Activated CD4-positive, alpha-beta T cell treated with anti-CD3 and anti-CD28 coated beads for 1 hour (primary cell): Measurements from ENCODE around the gene GRID1.

Experiments used
- DNase-seq: peaks from one replicate; pipeline ENCODE4 v3.0.0-alpha.2; 2020

GRID1 gene

DNA sequence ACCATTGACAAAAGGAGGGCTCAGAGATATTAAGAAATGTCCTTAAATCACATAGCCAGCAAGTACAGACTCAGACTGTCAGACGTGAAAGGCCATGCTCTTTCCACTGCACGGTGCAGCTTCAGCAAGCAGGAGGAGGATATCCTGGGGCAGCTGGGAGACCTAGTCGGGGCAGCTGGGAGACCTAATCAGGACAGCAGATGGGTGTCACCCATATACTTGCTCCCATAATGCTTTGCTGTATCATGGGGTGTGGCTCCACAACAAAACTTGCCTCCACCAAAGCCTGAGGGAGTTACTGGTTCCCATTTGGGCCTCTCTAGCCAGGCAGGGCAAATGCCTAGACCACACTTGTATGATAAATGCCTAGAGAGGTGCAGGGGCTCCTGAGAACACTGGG is 55.4 kb downstream of the GRID1 start:
- DNase-seq = no peak

DNA sequence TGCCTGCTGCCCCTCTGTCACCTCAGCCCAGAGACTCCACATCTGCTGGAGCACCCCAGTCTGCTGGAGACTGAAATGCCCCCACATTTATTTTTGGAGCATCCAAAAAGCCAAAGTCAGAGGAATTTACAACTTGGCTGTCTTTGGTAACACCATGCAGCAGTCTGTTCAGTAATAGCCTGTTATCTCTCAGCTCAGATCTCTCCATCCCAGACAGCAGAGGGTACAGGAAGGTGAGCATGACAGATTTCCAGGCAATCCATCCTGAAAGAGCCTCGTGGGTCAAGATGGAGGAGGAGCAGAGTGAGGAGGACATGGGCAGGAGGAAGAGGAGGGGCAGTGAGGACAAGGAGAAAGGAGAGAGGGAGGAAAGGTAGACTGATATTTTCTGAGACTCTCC is 55.9 kb downstream of the GRID1 start:
- DNase-seq = no peak

DNA sequence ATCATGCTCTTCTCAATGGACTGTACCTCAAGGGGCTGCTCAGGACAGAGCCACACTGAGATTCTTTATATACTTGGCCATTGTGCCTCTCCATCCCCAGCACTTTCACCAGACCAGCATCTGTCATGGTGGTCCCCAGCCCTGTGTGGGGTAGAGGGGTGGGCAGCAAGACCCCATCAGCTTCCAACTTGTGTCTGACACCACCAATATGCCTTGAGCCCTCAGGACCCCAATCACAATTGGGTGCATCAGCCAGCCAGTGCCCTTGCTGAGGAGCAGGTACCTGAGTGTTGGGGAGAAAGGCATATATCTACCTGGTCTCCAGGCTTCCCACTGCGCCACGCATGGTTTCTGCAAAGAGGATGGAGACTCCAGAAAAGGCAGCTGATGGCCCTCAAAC is 56.3 kb downstream of the GRID1 start:
- no peak for DNase-seq

DNA sequence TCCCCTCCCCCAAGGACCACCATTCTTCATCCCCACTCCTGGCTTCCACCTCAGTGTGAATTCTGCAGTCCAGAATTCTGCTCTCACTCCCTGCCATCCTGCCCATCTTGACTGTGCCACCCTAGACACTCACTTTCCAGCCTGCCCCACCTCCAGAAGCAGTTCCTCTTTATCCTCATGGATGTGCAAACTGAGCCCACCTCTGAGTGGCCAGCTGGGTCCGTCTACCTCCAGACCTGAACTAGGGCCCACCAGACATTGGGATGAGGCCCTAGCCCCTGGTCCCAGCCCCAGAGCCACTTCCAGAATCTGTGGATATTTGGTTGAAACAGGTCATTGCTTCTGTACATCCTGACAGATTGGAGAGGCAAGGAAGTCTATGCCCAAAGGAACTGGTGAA is 58.5 kb downstream of the GRID1 start:
- no peak for DNase-seq

DNA sequence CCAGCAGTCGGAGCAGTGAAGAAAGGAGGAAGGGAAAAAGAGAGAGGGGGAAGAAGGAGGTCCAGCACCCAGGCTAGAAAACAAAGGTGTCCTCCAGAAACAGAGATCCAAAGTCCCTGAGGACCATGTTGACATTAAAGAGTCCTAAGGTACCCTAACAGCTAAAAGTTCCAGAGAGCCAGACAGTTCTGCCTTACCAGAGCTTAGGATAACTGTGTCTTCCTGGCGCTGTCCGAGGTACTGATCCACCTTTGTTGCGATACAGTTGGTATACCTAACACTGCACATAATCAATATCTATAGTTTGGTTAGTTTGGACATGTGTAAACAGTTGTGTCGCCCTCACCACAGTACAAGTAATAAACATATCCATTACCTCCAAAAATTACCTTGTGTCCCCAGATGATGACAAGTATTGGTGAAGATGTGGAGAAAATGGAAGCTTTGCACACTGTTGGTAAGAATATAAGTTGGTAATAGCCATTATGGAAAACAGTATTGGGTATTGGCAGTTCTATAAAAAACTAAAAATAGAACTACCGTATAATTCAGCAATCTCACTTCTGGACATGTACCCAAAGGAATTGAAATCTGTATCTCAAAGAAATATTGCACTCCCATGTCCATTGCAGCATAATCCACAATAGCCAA is 59.8 kb downstream of the GRID1 start:
- no peak for DNase-seq

DNA sequence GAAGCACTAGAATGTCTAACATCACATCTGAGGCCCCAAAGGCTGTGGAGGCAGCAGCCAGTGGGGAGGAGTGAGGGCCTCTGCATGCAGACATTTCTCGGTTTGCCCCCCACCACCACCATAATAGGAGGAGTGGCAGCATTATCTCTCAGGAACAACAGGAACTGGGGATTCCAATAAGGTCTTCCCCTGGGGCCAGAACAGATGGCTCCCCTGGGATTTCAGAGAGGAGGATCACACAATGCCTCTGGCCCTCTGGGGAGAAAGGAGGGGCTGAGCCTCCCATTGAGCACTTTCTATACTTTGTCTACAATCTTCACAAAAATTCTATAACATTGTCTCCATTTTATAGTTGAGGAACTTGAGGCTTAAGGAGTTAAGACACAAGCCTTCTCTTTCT is 61.1 kb downstream of the GRID1 start:
- DNase-seq = no peak

DNA sequence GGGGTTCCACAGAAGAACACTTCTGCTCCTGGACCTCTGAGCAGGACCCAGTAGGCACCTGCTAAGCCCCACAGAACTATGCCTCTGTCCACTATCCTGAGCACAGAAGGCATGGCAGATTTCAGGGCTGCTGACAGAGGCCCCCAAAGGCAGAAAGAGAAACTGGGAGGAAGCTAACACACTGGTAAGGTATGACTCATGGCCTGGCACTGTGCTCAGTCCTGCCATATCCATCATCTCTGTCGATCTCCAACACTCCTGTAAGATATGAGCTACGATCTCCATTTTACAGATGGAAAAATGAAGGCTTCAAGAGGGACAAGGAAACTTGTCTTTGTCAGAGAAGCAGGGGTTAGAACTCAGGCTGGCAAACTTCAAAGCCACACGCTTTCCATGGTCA is 62.2 kb downstream of the GRID1 start:
- no peak for DNase-seq

DNA sequence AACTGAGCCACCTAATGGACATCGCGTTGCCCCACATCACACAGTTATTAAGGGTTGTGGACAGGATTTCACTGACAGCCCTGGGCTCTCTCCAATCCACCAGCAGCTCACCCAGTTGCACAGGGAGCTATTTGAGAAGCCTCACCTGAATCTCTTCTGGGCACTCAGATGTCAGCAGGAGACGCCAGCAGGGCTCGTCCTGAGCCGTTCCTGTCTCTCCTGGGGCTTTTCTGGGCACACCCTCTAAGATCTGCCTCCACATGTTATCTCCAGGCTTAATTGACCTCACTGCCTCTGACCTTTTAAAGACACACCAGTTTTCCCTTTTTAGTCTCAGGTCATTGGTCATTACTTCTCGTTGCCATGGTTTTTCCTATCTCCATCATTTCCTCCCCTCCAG is 63.0 kb downstream of the GRID1 start:
- no peak for DNase-seq

DNA sequence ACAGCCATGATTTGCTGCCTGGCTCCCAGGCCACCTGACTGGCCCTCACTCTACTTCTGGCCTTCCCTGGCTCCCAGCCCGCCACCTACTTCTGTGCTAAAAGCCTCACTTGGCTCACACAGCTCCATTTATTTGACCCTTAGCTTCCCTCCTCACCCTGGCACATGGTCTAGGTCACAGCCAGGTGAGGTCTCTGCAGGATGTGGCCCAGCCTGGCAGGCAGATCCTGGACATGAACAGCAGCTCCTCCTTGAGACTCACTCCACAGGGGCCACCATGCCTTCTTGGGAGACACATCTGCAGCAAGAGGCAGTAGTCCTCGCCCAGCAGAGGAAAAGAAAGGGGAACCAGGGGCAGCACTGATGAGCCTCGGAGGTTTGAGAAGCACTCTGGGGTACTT is 64.6 kb downstream of the GRID1 start:
- DNase-seq = no peak

DNA sequence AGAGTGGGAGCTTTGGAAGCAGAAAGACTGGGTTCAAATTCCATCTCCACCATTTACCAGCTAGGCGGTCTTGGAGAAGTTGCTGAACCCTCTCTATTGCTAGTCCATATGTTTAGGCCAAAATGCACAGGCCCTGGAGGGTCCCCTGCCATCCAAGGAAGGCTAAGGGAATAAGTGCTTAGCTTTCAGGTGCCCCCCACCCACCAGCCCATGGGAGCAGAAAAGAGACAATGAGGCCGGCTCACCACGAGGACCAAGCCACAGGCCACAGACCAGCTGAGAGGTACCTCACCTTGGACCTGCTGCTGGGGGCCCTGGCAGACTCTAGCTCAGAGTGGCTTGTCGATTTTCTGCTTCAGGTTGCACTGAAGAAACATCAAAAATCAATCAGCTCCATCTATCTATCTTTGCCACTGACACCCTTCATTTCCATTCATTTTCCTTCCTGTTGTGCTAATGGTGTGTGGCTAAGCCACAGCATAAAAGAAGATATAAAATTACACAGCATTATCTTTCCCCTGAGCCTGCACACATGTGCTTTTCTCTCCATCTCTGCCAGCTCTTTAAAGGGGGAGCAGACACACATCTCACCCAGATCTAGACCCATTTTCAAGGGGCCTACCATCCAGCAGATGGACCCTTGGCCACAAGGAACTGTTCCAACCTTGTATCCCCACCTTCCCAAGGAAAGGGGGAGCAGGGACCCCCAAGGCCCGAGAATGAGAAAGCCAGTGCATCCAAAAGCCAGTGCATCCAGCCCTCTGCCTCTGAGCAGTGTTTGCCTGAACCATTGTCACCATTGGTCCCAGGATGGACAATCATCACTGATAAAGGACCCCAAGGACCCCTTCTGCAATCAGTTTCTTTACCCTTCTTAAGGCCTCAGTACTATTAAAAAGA is 65.4 kb downstream of the GRID1 start:
- no peak for DNase-seq

DNA sequence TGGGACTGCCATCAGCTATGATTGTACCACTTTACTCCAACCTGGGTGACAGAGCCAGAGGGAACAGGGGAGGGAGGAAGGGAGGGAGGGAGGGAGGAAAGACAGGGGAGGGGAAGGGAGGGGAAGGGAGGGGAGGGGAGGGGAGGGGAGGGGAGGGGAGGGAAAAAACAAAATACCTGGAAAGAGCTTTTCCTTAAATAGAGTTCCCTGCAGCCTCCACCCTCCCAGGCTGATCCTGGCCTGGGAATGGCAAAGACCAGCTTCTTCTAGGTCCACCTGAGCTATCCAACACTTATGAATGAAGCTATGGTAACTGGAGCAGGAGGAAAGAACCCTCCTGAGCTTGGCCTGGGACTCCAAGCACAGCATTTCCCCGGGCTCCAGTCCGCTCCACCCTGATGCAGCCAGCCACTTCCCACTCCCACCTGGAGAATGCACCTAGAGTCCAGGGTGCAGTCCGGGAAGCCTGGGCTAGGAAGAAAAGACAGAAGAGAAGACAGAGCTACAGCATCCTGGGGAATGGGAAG is 66.1 kb downstream of the GRID1 start:
- no peak for DNase-seq

DNA sequence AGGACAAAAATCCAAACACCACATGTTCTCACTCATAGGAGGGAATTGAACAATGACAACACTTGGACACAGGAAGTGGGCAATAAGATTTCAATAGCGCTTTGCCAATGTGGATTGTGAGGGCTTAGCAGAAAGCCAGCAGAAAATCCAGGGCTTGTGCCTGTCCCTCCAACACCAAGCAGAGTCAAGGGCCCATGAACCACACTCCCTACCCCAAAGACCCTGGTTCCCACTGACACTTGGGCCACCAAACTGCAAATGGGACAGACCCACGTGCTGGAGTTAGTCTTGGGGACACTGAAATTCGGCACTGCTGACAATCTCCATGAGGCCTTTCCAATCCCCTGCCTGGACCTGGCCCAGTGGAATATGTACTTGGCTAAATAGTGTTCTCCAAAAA is 67.0 kb downstream of the GRID1 start:
- no peak for DNase-seq

DNA sequence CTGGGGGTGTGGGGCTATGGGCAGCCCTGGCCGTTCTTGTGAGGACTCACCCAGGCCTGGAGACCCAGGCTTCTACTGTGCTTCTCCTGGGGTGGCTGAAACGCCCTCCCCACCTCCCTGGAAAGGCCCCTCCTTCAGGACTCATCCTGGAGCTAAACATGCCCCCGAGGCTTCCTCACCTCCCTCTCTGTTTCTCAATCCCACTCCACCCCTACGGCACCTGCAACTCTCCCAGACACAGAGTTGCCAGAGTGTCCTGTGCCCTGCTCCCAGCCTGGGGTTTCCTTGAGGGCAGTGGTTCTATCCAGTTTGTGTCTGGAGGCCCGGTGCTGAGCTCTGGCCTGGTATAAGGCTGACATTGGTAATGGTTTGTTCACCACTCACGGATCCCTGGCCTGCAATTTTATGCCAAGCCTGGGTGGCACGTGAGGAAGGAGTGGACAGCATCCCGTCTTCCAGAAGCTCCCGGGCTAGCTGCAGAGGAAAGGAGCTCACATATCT is 68.0 kb downstream of the GRID1 start:
- no peak for DNase-seq

DNA sequence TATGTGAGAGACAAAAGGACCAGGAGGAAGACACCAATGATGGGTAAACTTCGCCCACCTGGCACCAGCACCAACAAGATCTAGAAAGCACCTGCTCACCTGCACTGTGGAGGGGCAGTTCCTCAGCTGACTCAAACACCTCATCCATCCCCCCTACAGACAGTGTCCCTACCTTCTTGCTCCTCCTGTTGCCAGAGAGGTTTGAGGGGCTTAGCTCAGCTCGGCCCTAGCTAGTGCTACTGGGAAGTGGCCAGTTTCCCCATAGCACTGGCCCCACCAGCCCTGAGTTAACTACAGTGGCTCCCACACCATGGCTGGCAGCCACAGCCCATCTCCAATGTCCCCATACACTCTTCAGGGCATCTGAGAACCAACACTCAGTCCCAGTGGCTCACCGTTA is 70.8 kb downstream of the GRID1 start:
- DNase-seq = no peak

DNA sequence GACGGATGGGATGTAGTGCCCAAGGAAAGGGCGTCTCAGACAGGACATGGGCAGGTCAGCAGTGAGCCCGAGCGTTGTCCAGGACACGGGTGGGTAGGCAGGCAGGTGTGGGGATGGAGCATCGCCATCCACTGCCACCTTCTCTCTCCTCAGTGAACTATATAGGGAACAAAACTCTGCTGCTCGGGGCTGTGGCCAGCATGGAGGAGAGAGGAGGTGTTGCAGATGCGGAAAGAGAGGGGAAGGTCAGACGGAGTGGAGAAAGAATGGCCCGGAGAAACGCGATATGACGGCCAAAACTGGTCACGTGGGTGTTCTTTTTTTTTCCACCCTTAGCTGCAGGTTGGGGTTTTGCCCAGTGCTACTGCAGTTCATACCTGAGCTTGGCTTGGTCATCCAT is 71.2 kb downstream of the GRID1 start:
- no peak for DNase-seq

DNA sequence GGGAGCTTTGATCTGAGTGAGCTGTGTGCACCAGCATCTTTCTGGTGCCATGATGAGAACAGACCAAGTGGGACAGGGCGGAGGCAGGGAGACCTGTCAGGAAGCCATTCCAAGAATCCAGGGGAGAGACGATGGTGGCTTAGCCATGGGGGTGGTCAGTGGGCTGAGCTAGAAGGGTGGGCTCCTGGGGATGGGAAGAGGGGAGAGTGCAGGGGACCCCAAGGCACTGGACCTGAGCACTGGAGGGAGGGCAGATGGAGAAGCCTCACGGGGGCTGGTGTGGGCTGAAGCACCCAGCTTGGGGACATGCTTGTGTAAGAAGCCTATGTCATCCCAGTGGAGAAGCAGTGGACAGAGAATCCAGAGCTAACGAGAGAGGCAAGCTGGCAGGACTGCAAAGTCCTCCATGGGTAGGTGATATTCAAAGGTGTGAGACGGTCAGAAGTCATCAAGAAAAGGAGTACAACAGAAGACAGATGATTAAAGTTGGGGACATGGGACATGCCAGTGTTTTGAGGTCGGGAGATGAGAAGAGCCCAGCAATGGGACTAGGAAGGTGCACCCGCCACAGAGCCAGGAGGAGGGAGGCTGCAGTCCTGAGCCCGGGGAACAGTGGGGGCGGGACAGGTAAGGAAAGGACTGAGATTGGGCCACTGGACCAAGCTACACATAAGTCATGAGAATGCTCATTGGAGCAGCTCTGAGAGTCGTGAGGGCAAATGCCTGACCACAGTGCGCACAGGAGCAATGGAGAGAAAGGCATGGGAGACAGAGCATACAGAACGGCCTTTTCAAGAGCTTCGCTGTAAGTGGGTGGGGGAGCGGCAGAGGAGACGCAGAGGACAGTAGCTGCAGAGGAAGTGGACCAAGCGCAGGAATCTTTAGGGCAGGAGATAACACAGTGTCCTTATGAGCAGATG is 72.0 kb downstream of the GRID1 start:
- peak; percentile 0 for DNase-seq

DNA sequence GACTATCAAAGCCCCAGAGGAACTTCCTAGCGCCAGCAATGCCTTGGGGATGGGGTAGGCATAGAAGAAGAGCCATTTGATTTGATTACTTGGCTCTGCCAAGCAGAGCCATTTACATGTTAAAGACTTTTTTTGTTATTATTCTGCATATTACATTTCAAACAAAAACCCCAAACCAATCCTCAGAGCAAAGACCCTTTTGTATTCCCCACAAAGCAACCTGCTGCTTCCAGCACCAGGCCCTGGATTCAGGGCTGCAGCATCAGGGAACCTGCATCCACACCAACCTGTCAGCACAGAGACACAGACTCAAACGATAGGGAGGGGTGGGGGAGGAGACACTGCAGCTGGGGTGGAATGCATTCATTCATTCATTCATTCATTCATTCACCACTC is 73.2 kb downstream of the GRID1 start:
- DNase-seq = no peak

DNA sequence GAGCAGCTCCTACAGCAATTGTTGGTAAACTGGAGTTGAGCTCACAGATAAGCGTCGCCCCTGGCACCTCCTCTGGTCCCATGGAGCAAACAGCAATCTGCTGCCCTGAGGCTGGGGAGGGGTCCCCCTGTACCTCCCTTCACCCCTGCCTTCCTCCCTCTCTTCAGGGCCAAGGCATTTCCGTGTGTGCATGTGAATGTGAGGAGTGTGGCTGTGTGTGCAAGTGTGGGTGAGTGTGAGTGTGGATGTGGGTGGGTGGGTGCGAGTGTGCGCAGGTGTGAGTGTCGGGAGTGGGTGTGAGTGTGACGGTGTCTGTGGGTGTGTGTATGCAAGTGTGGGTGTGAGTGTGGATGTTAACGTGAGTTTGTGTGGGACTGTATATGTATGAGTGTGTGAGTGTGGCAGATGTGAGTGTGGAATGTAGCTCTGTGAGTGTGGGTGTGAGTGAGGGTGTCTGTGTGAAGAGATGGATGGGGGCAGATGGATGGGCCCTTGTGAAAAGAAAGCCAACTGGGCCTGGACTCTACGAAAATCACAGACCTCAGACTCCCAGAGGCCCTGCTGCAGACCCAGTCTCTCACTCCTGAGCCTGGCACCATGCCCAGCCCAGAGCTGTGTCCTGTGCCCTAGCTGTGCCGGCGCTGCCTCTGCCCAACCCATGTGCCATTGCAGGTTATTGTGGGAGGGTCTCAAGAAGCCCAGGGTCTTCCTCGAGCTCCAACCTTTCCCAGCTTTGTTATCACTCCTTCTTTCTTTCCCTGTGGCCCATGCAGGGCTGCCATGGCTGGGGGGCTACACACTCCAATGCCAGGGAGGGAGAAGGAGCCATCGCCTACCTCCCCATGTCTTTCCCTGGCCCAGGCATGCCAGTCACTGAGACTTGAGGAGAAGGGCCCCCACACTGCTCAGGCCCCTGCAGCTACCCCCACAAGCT is 73.9 kb downstream of the GRID1 start:
- no peak for DNase-seq

DNA sequence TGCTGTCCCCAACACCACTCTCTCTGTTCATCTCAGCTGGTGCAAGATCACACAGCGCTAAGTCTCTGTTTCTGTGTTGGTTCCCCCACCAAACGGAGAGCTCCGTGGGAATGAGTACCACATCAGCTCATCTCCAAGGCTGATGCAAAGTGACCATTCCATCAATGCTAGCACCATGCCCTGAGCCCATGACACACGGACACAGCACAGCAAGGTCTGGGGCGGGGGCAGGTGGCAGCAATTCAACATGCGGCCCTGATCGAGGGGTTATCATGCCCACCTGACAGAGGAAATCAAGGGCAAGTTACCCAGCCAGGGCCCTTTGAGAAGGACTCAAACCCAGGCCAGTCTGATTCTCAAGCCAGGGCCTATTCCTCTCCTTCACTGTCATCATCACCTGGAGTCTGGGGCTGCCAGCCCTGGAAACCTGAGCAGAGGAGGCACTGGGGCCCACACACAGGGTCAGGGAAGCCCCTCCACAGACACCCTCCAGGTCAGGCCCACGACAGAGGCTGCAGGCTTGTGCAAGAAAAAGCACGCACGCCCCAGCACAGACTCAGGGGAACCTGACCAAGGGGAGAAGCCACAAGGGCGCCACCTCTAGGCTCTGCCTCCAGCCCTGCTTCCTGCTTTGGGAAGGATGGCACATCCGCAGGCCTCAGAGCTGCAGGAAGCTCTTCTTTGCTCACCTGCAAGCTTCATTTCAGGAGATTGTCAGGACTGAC is 74.8 kb downstream of the GRID1 start:
- no peak for DNase-seq

DNA sequence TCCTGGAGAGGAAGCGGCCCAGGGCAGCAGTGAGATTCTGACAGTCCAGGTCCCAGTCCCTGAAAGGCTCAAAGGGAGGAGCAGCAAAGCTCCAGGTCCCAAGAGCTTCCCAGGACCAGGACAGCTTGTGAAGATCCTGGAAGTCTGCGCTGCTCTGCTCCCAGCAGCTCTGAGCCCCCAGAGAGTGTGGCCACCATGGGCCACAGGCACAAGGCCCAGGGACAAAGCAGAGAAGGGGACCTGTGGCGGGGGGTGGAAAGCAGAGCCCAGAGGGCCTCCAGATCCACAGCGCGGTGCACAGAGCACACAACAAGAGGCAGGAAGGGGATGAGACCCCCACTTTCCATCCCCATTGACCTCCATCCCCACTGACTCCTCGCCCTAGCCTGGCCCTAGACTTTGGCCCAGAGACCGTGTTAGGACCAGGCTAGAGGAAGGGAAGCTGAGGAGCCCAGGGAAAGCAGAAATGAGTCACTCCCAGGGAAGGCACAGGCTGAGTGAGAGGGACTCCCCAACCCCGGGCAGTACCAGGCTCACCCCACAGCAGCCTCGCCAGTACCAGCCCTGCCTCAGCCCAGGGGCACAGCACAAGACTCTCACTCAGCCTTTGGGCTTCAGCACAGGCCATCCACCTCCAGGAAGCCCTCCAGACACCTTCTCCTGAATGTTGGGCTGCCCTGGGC is 75.5 kb downstream of the GRID1 start:
- peak; percentile 5 for DNase-seq

DNA sequence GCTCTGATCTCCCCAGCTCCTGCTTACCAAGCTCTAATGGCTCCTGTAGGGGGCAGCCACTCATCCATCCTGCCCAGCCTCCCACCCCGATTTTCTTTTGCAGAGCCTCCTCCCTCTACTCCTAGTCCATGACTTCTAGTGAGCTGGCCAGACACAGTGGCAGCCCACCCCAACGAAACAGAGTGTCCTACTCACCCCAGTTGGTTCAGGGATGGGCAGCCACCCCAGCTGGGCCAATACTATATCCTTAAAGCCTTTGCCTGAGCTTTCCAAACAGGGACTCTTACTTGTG is 77.1 kb downstream of the GRID1 start:
- no peak for DNase-seq
